ENCODE measurements around the gene MVD.

- TF ChIP-seq POLR2AphosphoS5 (IDR thresholded peaks at IDR 0.05): no peak
- no peak for TF ChIP-seq CTCF (IDR thresholded peaks at IDR 0.05)
Observed at GRCh38 chr16:88634994-88635670, 27.8 kb downstream of the MVD start.

Measured in breast epithelium (tissue), 3 donors.